OCI-LY3 (cell line): ENCODE data around the gene RPS4Y1.

ENCODE experiments used
- H2AFZ ChIP-seq: fragments of 200-600, 300-600 bp; shearing (Covaris generic); 2 replicates; pipeline ENCODE4 v1.6.0; 2014; ENCODE audit warnings: antibody characterized with exemption, low read depth, low read length
- H3K27ac ChIP-seq: fragments of 200-600, 300-600 bp; sonication (generic); 2 replicates; pipeline ENCODE4 v1.5.1; 2014; ENCODE audit warnings: mild to moderate bottlenecking, low read length, moderate library complexity, mixed read lengths
- H3K27me3 ChIP-seq: fragments of 200-600, 300-600 bp; sonication (generic); 2 replicates; pipeline ENCODE4 v1.6.1; 2014; ENCODE audit warnings: low read depth, low read length, mixed read lengths
- H3K36me3 ChIP-seq: fragments of 200-600, 300-600 bp; sonication (generic); replicated peaks from 2 replicates; pipeline ENCODE3; 2014; ENCODE audit warnings: low read depth, low read length, mixed read lengths
- H3K4me1 ChIP-seq: fragments of 300-600, 200-600 bp; sonication (generic); 2 replicates; pipeline ENCODE4 v1.6.1; 2014; ENCODE audit warnings: low read length, mixed read lengths
- H3K4me2 ChIP-seq: fragments of 200-600, 300-600 bp; sonication (generic); 2 replicates; pipeline ENCODE4 v1.6.1; 2014; ENCODE audit warnings: low read length, mixed read lengths
- H3K4me3 ChIP-seq: fragments of 300-600, 200-600 bp; sonication (generic); 2 replicates; pipeline ENCODE4 v1.5.1; 2014; ENCODE audit warnings: antibody characterized with exemption, mild to moderate bottlenecking, low read length, moderate library complexity
- H3K79me2 ChIP-seq: fragments of 300-600, 200-600 bp; shearing (Covaris generic); 2 replicates; pipeline ENCODE4 v1.6.1; 2014; ENCODE audit warnings: mild to moderate bottlenecking, low read length, mixed read lengths
- H3K9ac ChIP-seq: fragments of 300-600, 200-600 bp; shearing (Covaris generic); 2 replicates; pipeline ENCODE4 v1.6.0; 2014; ENCODE audit warnings: mild to moderate bottlenecking, low read length, moderate library complexity
- H3K9me3 ChIP-seq: fragments of 200-600, 300-600 bp; shearing (Covaris generic); 2 replicates; pipeline ENCODE4 v1.6.1; 2014; ENCODE audit warnings: low read length, mixed read lengths; ENCODE audit not compliant: insufficient read depth
- H4K20me1 ChIP-seq: fragments of 200-600, 300-600 bp; sonication (generic); 2 replicates; pipeline ENCODE4 v1.6.1; 2016; ENCODE audit warnings: low read length, mixed read lengths; ENCODE audit not compliant: insufficient read depth
- CTCF ChIP-seq: fragments of 200-600, 300-600 bp; sonication (generic); IDR thresholded peaks from 2 replicates; pipeline ENCODE4 v1.5.1; 2014; ENCODE audit warnings: antibody characterized with exemption, low read length, low read depth
- EZH2phosphoT487 ChIP-seq: fragments of 200-600 bp; shearing (Covaris generic); IDR thresholded peaks from 2 replicates; pipeline ENCODE4 v1.6.1; 2018; ENCODE audit warnings: antibody characterized with exemption, mixed run types, low read depth

Gene RPS4Y1

GRCh38 chrY:2824471-2824870 lies 16.9 kb upstream of the RPS4Y1 start:
- no peak overlapping the region for H3K27ac ChIP-seq
- H3K36me3 ChIP-seq: no peaks in the 10 kb centered on the region
- 0 out of 2 replicates have a peak, but pooled peaks cover 4% of the 10 kb centered on the region for H3K27me3 ChIP-seq
- H3K4me2 ChIP-seq: no peak overlapping the region
- H3K9ac ChIP-seq: no peak overlapping the region
- H3K79me2 ChIP-seq: no peaks in the 10 kb centered on the region
- H3K4me3 ChIP-seq: no peak overlapping the region
- no peaks in the 10 kb centered on the region for H3K9me3 ChIP-seq
- no peak overlapping the region for H2AFZ ChIP-seq
- TF ChIP-seq EZH2phosphoT487: no peak
- TF ChIP-seq CTCF: no peak
- H3K4me1 ChIP-seq: no peaks in the 10 kb centered on the region
- no peaks in the 10 kb centered on the region for H4K20me1 ChIP-seq

- Histone ChIP-seq H3K27ac (no peak overlapping the region), H3K4me2 (no peak overlapping the region), H3K36me3 (no peaks in the 10 kb centered on the region), H2AFZ (no peak overlapping the region), H3K4me3 (no peak overlapping the region), H3K4me1 (no peaks in the 10 kb centered on the region), H3K79me2 (no peaks in the 10 kb centered on the region), H3K27me3 (0 out of 2 replicates have a peak, but pooled peaks cover 4% of the 10 kb centered on the region), H4K20me1 (no peaks in the 10 kb centered on the region), H3K9ac (no peak overlapping the region), H3K9me3 (no peaks in the 10 kb centered on the region)
- no peak for TF ChIP-seq CTCF
- no peak for TF ChIP-seq EZH2phosphoT487
Observed at GRCh38 chrY:2828497-2828896, 12.9 kb upstream of the RPS4Y1 start.

GRCh38 chrY:2835230-2835629 lies 6.2 kb upstream of the RPS4Y1 start:
- H3K36me3 ChIP-seq: no peaks in the 10 kb centered on the region
- no peak overlapping the region for H3K27ac ChIP-seq
- H4K20me1 ChIP-seq: no peaks in the 10 kb centered on the region
- no peak for TF ChIP-seq EZH2phosphoT487
- H3K4me3 ChIP-seq: no peak overlapping the region
- no peaks in the 10 kb centered on the region for H3K9me3 ChIP-seq
- H2AFZ ChIP-seq: no peak overlapping the region
- no peak overlapping the region for H3K9ac ChIP-seq
- H3K4me2 ChIP-seq: no peak overlapping the region
- no peaks in the 10 kb centered on the region for H3K4me1 ChIP-seq
- no peaks in the 10 kb centered on the region for H3K79me2 ChIP-seq
- H3K27me3 ChIP-seq: no peaks in the 10 kb centered on the region

- no peaks in the 10 kb centered on the region for H4K20me1 ChIP-seq
- no peaks in the 10 kb centered on the region for H3K27me3 ChIP-seq
- H3K4me1 ChIP-seq: peaks cover 5% of the 10 kb centered on the region
- no peaks in the 10 kb centered on the region for H3K36me3 ChIP-seq
- TF ChIP-seq EZH2phosphoT487: no peak
- no peak for TF ChIP-seq CTCF
- H3K4me3 ChIP-seq: no peak overlapping the region
- H3K4me2 ChIP-seq: no peak overlapping the region
- H3K27ac ChIP-seq: no peak overlapping the region
- no peaks in the 10 kb centered on the region for H3K9me3 ChIP-seq
- H3K79me2 ChIP-seq: peaks cover 14% of the 10 kb centered on the region
- H2AFZ ChIP-seq: no peak overlapping the region
- H3K9ac ChIP-seq: no peak overlapping the region
Observed at GRCh38 chrY:2837078-2837477, 4.3 kb upstream of the RPS4Y1 start.

- TF ChIP-seq EZH2phosphoT487 (no peak), CTCF (no peak)
- Histone ChIP-seq H3K79me2 (peaks cover 23% of the 10 kb centered on the region), H3K27me3 (no peaks in the 10 kb centered on the region), H3K4me2 (no peak overlapping the region), H3K9ac (no peak overlapping the region), H4K20me1 (no peaks in the 10 kb centered on the region), H2AFZ (no peak overlapping the region), H3K36me3 (peaks cover 3% of the 10 kb centered on the region), H3K4me1 (peaks cover 12% of the 10 kb centered on the region), H3K27ac (no peak overlapping the region), H3K4me3 (no peak overlapping the region), H3K9me3 (no peaks in the 10 kb centered on the region)
Observed at GRCh38 chrY:2837932-2838331, 3.5 kb upstream of the RPS4Y1 start.
